NCI-H1694 treated with DMSO at 0.1 percent for 48 hours (cell line): ENCODE measurements around the gene BRF1.

ENCODE experiments used
- DNase-seq: peaks from one replicate; lab custom pipeline; 2025; lab: John Stamatoyannopoulos, UW

The BRF1 gene

GRCh38 chr14:105209091-105209490 is 91.7 kb downstream of the BRF1 start:
- no peak for DNase-seq

- DNase-seq: no peak
Observed at GRCh38 chr14:105208738-105209075, 92.1 kb downstream of the BRF1 start.

GRCh38 chr14:105207996-105208737 is 92.6 kb downstream of the BRF1 start:
- no peak for DNase-seq

GRCh38 chr14:105207460-105207901 is 93.3 kb downstream of the BRF1 start:
- DNase-seq: no peak

GRCh38 chr14:105206873-105207272 is 93.9 kb downstream of the BRF1 start:
- DNase-seq: no peak

- no peak for DNase-seq
Observed at GRCh38 chr14:105205673-105206208, 95.1 kb downstream of the BRF1 start.

- DNase-seq: no peak
Observed at GRCh38 chr14:105204931-105205672, 95.7 kb downstream of the BRF1 start.

GRCh38 chr14:105204206-105204930 is 96.4 kb downstream of the BRF1 start:
- no peak for DNase-seq

- no peak for DNase-seq
Observed at GRCh38 chr14:105203701-105204100, 97.1 kb downstream of the BRF1 start.

GRCh38 chr14:105203057-105203531 is 97.7 kb downstream of the BRF1 start:
- DNase-seq: peak; percentile 95

GRCh38 chr14:105201925-105202513 is 98.8 kb downstream of the BRF1 start:
- no peak for DNase-seq

- no peak for DNase-seq
Observed at GRCh38 chr14:105201156-105201924, 99.5 kb downstream of the BRF1 start.

GRCh38 chr14:105200641-105201040 is 100.2 kb downstream of the BRF1 start:
- no peak for DNase-seq

GRCh38 chr14:105200074-105200473 is 100.7 kb downstream of the BRF1 start:
- no peak for DNase-seq

GRCh38 chr14:105199093-105199492 is 101.7 kb downstream of the BRF1 start:
- DNase-seq: no peak

GRCh38 chr14:105198588-105198987 is 102.2 kb downstream of the BRF1 start:
- no peak for DNase-seq

GRCh38 chr14:105197211-105197641 is 103.6 kb downstream of the BRF1 start:
- no peak for DNase-seq

GRCh38 chr14:105196265-105196960 is 104.4 kb downstream of the BRF1 start:
- no peak for DNase-seq

GRCh38 chr14:105195522-105196264 is 105.1 kb downstream of the BRF1 start:
- DNase-seq: no peak

- DNase-seq: no peak
Observed at GRCh38 chr14:105195051-105195450, 105.8 kb downstream of the BRF1 start.
